ENCODE results near the gene CORO2B.

DNA sequence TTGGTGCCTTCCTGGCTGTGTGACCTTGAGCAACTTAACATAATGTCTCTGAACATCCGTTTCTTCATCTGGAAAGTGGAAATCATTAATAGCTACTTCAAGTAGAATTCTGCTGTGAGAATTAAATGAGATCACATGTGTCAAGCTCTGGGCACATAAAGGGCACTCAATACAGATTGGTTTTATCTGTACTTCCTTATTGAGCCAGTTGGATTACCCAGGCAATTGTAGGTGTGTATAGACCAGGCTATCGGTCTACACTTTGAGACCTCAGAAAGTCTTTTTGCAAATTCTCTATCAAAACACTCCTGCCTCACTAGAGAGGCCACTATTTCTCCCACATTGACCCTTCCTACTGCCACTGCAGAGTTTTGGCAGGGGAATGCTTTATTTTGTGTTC, 194.2 kb downstream of the CORO2B start:
- TF ChIP-seq POLR2AphosphoS5 (IDR thresholded peaks at IDR 0.05) (no peak), POLR2A (IDR thresholded peaks at IDR 0.05) (no peak), EP300 (IDR thresholded peaks at IDR 0.05) (no peak)
- TF ChIP-seq, protein P1, sequence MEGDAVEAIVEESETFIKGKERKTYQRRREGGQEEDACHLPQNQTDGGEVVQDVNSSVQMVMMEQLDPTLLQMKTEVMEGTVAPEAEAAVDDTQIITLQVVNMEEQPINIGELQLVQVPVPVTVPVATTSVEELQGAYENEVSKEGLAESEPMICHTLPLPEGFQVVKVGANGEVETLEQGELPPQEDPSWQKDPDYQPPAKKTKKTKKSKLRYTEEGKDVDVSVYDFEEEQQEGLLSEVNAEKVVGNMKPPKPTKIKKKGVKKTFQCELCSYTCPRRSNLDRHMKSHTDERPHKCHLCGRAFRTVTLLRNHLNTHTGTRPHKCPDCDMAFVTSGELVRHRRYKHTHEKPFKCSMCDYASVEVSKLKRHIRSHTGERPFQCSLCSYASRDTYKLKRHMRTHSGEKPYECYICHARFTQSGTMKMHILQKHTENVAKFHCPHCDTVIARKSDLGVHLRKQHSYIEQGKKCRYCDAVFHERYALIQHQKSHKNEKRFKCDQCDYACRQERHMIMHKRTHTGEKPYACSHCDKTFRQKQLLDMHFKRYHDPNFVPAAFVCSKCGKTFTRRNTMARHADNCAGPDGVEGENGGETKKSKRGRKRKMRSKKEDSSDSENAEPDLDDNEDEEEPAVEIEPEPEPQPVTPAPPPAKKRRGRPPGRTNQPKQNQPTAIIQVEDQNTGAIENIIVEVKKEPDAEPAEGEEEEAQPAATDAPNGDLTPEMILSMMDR (IDR thresholded peaks at IDR 0.05): no peak
